Left ventricle myocardium inferior (tissue), 1 donor: ENCODE measurements around the gene CHAC1. TPM values are rescaled to one million over a fixed set of nuclear protein-coding genes. Genes with fewer than 3 reads are reported as not detected.

Experiments
- DNase-seq: peaks from one replicate; pipeline ENCODE4 v3.0.0-alpha.2; 2020
- H3K27ac ChIP-seq: fragments of 200-600 bp; replicated peaks from 2 replicates; pipeline ENCODE4 v1.8.0; 2021
- H3K27me3 ChIP-seq: fragments of 200-600 bp; 2 replicates; pipeline ENCODE4 v1.8.0; 2021; ENCODE audit warnings: low read depth
- H3K36me3 ChIP-seq: fragments of 200-600 bp; 2 replicates; pipeline ENCODE4 v1.8.0; 2021
- H3K4me1 ChIP-seq: fragments of 200-600 bp; 2 replicates; pipeline ENCODE4 v1.8.0; 2021
- H3K4me3 ChIP-seq: fragments of 200-600 bp; 2 replicates; pipeline ENCODE4 v1.8.0; 2021; ENCODE audit warnings: mild to moderate bottlenecking, moderate library complexity
- H3K9me3 ChIP-seq: fragments of 200-600 bp; replicated peaks from 2 replicates; pipeline ENCODE4 v1.8.0; 2021
- intact Hi-C: fragments of 100-400 bp; cut with micrococcal nuclease; formaldehyde crosslinking; loops from one replicate; pipeline ENCODE4 v1.11.0; 2022
- total RNA-seq: library from RNA; stranded (reverse); fragmentation: NEBNext Ultra II Directional; extraction: Animal tissue kit (Norgen Biotek cat#: 25700); gene quantifications from one replicate; pipeline ENCODE4 v1.2.1, GENCODE V29; 2021
- TF ChIP-seq, protein P1 (sequence below): fragments of 200-600 bp; IDR thresholded peaks from 2 replicates; pipeline ENCODE4 v1.8.0; 2021; ENCODE audit warnings: antibody characterized with exemption, mild to moderate bottlenecking, borderline replicate concordance
- donor health status: DM: no; HTN: yes; CAD: no; lungs with severe emphysema.

CHAC1 gene
- total RNA-seq, 1 donor from 2014 or later: 1.3 TPM

DNA sequence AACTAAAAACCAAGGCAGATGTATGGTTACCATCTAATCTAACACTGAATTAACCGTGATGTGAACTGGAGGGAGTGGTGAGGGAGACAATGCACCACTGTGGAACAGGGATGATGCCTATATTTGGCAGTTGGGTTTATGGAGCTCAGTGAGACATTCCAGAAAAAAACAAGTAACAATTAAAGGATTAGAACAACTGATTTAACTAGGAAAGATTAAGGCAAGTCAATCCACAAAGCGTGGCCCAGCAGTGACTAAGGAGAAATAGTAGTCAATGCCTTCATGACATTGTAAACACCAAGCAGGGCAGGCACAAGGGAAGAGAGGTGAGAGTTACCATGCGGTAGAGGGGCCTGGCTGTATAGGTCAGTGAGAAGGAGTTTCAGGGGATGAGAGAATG, 38.1 kb downstream of the CHAC1 start:
- TF ChIP-seq, protein P1, sequence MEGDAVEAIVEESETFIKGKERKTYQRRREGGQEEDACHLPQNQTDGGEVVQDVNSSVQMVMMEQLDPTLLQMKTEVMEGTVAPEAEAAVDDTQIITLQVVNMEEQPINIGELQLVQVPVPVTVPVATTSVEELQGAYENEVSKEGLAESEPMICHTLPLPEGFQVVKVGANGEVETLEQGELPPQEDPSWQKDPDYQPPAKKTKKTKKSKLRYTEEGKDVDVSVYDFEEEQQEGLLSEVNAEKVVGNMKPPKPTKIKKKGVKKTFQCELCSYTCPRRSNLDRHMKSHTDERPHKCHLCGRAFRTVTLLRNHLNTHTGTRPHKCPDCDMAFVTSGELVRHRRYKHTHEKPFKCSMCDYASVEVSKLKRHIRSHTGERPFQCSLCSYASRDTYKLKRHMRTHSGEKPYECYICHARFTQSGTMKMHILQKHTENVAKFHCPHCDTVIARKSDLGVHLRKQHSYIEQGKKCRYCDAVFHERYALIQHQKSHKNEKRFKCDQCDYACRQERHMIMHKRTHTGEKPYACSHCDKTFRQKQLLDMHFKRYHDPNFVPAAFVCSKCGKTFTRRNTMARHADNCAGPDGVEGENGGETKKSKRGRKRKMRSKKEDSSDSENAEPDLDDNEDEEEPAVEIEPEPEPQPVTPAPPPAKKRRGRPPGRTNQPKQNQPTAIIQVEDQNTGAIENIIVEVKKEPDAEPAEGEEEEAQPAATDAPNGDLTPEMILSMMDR: no peak
- Histone ChIP-seq H3K27ac (no peak overlapping the region), H3K27me3 (no peaks in the 10 kb centered on the region), H3K4me1 (no peaks in the 10 kb centered on the region), H3K9me3 (no peaks in the 10 kb centered on the region), H3K4me3 (no peak overlapping the region), H3K36me3 (peaks cover 68% of the 10 kb centered on the region)
- DNase-seq: no peak
- intact Hi-C loops: no loop called here

DNA sequence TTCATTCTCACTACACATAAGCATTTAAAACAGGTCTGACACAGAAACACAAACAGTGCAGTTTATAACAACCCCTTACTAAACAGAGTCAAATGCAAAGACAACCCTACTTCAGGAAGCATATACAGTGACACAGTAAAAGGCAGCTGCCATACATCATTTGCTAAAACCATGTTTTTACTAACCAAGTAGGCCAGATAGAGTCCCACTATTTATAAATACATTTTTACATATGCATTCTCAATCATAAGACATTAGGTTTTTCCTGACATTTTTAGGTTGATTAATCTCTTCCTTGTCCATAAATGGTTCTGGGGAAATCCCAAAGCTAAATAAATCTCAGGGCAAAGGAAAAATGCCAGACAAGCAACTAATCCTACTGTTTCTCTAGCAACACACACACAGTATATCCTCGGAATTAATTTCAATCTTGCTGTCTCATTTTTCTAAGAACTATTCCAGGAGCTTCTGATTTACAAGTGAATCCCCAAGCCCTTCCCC, 39.0 kb downstream of the CHAC1 start:
- Histone ChIP-seq H3K4me1 (no peaks in the 10 kb centered on the region), H3K4me3 (no peak overlapping the region), H3K9me3 (no peaks in the 10 kb centered on the region), H3K27me3 (no peaks in the 10 kb centered on the region), H3K27ac (no peak overlapping the region), H3K36me3 (peaks cover 68% of the 10 kb centered on the region)
- DNase-seq: no peak
- intact Hi-C loops: no loop called here
- TF ChIP-seq, protein P1: no peak

DNA sequence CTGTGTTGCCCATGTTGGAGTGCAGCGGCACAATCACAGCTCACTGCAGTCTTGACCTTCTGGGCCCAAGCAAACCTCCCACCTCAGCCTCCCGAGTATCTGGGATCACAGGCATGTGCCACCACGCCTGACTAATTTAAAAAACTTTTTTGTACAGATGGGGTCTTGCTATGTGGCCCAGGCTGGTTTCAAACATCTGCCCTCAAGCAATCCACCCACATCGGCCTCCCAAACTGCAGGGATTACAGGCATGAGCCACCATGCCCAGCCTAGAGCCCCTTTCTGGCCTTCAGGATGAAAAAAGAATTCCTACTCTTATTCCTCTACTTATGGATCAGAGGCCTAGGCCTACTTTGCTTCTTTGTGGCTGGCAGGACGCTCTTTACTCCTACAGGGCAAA, 39.6 kb downstream of the CHAC1 start:
- Histone ChIP-seq H3K9me3 (no peaks in the 10 kb centered on the region), H3K4me1 (no peaks in the 10 kb centered on the region), H3K27ac (no peak overlapping the region), H3K4me3 (no peak overlapping the region), H3K27me3 (no peaks in the 10 kb centered on the region), H3K36me3 (peaks cover 66% of the 10 kb centered on the region)
- intact Hi-C loops: no loop called here
- TF ChIP-seq, protein P1: no peak
- no peak for DNase-seq

DNA sequence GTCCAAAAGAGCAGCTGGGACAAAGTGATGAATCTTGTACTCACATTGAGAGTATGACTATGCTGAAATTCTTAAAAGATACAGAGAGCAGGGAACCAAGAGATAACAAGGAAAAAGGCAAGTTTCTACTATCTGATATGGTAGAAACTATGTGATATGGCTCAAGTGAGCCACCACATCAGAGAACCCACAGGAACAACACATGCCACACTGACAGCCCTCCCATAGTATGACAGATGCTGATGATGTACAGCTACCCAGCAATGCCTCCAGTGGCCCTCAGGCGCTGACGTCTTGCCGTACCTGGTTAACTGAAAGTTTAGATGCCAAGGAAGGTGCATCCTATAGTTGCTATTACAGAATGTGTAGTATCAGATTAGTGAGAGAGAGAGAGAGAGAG, 42.4 kb downstream of the CHAC1 start:
- Histone ChIP-seq H3K27ac (no peak overlapping the region), H3K4me3 (no peak overlapping the region), H3K36me3 (peaks cover 70% of the 10 kb centered on the region), H3K9me3 (no peaks in the 10 kb centered on the region), H3K27me3 (no peaks in the 10 kb centered on the region), H3K4me1 (no peaks in the 10 kb centered on the region)
- no peak for DNase-seq
- TF ChIP-seq, protein P1: no peak
- intact Hi-C loops: no loop called here

DNA sequence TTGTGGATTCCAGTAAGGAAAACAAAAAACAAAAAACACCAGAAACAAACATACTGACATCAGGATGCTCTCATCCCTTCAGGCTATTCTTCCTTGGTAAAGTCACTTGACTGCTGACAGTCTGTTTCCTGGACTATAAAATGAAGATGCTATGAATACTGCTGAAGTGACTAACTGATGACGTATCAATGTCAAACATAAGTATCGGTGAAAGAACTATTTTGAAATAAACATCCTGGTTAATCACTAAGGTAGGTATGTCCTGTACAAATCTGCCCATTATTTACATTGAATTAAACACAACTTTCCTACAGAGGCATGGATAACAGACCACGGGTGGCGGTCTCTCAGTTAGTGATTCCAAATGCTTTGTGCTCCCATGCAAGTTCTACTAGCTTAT, 45.9 kb downstream of the CHAC1 start:
- H3K27me3 ChIP-seq: no peaks in the 10 kb centered on the region
- no peak for DNase-seq
- H3K27ac ChIP-seq: no peak overlapping the region
- TF ChIP-seq, protein P1: no peak
- H3K4me1 ChIP-seq: peaks cover 9% of the 10 kb centered on the region
- H3K36me3 ChIP-seq: peaks cover 58% of the 10 kb centered on the region
- H3K4me3 ChIP-seq: no peak overlapping the region
- no peaks in the 10 kb centered on the region for H3K9me3 ChIP-seq
- intact Hi-C loops: no loop called here
